D721Med (cell line): Measurements from ENCODE around the gene CBLN1.
"Not testable (repeated sequence)": the region's sequence is repeated elsewhere in the genome, so short reads cannot be mapped to it uniquely, and the experiment has no call there.

Source experiments
- DNase-seq: peaks from one replicate; pipeline ENCODE4 v3.0.0; 2011; ENCODE audit warnings: low spot score; ENCODE audit not compliant: insufficient read length
- FAIRE-seq: peaks from 2 replicates; lab custom pipeline; 2011; peaks lifted over from hg19 to GRCh38; lab: Jason Lieb, UNC
- TF ChIP-seq, protein P1 (sequence below): IDR thresholded peaks from 2 replicates; pipeline ENCODE4 v1.5.1; 2012; ENCODE audit warnings: mild to moderate bottlenecking, control low read depth; ENCODE audit not compliant: insufficient read depth; ENCODE audit errors: missing control alignments

CBLN1 gene

DNA sequence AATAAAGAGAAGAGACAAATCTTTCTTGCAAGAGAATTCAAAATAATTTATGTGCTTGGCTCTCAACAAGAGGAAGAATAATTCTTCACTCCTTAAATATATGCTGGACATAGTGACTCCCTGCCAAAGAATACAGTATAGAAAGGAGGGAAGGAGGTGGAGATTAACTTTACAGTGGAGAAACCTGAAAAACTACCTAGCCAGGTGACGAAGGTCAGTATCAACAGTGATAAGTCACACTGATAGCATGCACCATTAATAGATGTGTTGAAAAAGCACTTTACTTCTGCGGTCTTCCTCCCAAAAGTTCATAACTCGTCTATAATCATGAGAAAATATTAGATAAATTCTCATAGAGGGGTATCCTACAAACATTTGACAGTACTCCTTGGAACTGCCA lies 21.4 kb downstream of the CBLN1 start:
- TF ChIP-seq, protein P1, sequence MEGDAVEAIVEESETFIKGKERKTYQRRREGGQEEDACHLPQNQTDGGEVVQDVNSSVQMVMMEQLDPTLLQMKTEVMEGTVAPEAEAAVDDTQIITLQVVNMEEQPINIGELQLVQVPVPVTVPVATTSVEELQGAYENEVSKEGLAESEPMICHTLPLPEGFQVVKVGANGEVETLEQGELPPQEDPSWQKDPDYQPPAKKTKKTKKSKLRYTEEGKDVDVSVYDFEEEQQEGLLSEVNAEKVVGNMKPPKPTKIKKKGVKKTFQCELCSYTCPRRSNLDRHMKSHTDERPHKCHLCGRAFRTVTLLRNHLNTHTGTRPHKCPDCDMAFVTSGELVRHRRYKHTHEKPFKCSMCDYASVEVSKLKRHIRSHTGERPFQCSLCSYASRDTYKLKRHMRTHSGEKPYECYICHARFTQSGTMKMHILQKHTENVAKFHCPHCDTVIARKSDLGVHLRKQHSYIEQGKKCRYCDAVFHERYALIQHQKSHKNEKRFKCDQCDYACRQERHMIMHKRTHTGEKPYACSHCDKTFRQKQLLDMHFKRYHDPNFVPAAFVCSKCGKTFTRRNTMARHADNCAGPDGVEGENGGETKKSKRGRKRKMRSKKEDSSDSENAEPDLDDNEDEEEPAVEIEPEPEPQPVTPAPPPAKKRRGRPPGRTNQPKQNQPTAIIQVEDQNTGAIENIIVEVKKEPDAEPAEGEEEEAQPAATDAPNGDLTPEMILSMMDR = no peak
- DNase-seq = no peak
- no peak for FAIRE-seq

DNA sequence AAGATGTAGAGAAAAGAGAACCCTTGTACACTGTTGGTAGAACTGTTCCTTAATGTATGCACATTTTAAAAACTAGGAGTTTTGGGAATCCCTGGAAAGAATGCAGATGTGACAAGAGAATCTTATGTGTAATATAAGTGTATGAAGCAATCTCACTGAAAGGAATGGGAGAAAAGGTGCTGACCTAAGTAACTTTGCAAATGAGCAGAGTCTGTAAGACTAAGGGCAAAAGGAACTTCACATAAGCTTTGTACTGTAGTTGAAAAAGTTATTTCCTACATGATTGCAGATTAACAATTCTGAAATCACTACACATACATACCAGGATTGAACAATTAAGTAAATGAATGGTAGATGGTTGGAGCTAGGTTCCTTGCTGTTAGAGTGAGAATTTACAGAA lies 22.3 kb downstream of the CBLN1 start:
- no peak for DNase-seq
- FAIRE-seq = no peak
- TF ChIP-seq, protein P1 = no peak

DNA sequence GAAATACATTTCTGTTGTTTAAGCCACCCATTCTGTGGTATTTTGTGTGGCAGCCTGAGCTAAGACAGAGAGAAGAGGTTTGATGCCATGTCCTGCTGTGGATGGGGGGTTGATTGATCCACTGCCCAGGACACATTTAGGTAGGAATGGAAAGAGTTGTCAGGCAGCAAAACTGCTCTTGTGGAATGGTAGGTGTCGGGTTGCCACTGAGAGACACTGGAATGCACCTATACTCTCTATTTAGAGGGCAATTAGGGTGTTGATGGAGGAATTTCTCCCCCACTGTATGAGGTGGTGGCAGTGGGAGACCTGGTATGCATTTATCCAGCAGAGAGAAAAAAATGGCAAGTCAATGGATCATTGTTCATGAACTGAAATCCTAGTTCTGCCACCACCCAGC lies 30.9 kb downstream of the CBLN1 start:
- FAIRE-seq (no peak), DNase-seq (no peak)
- TF ChIP-seq, protein P1 = no peak

DNA sequence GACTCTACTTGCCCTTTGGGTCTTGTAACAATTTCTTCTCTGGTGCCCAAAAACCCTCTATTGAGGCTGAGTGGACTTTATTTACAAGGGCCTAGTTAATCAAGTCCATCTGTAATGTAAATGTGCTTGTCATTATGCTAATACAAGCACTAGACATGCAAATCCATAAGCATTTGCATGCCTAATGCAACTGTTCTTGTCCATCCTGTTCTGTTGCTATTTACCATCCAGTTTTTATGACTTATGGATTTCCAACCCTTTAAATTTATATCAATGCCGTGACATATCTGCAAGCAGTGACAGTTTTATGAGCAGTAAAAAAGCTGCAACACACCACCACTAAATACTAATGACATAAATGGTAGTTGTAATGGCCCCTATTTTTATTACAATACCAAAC lies 33.4 kb downstream of the CBLN1 start:
- FAIRE-seq = no peak
- TF ChIP-seq, protein P1 = no peak

DNA sequence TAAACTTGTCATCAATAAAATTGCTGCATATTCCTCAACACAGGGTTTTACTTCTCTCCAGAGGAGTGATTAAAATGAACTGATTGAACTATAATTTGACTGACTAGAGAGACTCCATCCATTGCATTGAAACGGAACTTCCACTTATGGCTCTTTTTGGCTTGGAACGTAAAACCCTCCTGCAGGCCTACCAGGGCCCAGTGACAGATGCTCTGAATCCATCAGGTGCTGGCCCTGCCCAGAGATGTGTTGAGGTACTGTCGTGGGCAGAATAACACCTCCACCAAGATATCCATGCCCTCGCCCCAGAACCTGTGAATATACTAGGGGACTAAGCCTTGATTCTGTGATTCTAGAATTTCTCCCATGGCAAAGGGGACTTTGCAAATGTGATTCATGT lies 45.4 kb downstream of the CBLN1 start:
- no peak for DNase-seq
- no peak for FAIRE-seq
- TF ChIP-seq, protein P1 = no peak

More for the DNA sequence above, 33.4 kb downstream of the CBLN1 start:
- no peak for DNase-seq

DNA sequence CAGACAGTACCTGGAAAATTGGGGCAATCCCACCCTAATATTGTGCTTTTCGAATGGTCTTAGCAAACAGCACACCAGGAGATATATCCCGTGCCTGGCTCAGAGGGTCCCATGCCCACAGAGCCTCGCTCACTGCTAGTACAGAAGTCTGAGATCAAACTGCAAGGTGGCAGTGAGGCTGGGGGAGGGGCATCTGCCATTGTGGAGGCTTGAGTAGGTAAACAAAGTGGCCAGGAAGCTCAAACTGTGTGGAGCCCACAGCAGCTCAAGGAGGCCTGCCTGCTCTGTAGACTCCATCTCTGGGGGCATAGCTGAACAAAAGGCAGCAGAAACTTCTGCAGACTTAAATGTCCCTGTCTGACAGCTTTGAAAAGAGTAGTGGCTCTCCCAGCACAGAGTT lies 53.3 kb downstream of the CBLN1 start:
- not testable (repeated sequence) for FAIRE-seq, DNase-seq
